ENCODE measurements around the gene FPGS.

DNA sequence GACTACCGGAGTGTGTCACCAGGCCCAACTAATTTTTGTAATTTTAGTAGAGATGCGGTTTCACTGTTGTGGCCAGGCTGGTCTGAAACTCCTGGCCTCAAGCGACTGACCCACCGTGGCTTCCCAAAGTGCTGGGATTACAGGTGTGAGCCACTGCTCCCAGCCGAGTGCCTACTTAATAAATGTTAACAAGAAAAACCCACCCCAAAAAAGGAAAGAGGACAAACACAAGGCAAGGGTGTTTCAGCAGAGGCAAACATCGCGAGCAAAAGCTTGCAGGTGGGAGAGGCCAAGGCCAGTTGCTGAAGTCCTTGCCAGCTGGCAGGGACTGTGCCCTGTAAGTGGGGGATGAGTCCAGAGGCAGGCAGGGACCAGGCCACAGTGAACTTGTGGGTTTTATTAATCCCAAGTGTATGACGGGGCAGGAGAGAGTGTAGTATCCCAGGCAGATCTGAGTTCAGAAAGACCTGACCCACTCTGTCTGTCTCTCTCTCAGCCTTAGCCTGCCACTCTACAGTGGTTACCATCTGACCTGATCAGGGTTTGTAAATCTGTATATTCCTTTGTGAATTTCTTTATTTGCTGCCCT lies 6.4 kb upstream of the FPGS start:
- TF ChIP-seq, protein P1, sequence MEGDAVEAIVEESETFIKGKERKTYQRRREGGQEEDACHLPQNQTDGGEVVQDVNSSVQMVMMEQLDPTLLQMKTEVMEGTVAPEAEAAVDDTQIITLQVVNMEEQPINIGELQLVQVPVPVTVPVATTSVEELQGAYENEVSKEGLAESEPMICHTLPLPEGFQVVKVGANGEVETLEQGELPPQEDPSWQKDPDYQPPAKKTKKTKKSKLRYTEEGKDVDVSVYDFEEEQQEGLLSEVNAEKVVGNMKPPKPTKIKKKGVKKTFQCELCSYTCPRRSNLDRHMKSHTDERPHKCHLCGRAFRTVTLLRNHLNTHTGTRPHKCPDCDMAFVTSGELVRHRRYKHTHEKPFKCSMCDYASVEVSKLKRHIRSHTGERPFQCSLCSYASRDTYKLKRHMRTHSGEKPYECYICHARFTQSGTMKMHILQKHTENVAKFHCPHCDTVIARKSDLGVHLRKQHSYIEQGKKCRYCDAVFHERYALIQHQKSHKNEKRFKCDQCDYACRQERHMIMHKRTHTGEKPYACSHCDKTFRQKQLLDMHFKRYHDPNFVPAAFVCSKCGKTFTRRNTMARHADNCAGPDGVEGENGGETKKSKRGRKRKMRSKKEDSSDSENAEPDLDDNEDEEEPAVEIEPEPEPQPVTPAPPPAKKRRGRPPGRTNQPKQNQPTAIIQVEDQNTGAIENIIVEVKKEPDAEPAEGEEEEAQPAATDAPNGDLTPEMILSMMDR (IDR thresholded peaks at IDR 0.05) = no peak
- TF ChIP-seq EZH2 (IDR thresholded peaks at IDR 0.05) (no peak), EZH2phosphoT487 (IDR thresholded peaks at IDR 0.05) (no peak)
